HG03139 (cell line): ENCODE measurements around the gene ADAMTS7.
"Not testable (repeated sequence)": the region's sequence is repeated elsewhere in the genome, so short reads cannot be mapped to it uniquely, and the experiment has no call there.

ENCODE experiments used
- ATAC-seq: cut with Tn5 transposase; IDR thresholded peaks from one replicate; pipeline ENCODE4 v1.9.1; 2021; ENCODE audit not compliant: unreplicated experiment

Gene ADAMTS7

DNA sequence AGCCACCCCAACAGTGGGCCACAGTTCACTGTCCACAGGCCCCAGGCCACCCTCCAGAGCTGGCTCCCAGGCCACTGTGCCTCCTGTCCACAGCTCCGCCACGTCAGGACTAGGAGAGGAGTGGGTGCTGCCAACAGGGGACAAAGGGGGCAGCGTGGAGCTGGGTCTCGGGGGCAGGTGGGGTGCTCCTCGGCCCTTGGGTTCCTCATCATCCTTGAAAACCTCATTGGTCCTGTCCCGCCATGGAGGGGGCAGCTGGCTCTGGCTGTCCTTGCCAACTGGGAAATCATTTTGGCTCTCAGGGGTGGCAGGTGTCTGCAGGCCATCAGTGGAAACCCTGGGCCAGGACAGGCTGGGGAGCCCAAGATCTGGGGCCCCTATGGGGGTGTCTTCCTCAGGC is 45.2 kb downstream of the ADAMTS7 start:
- no peak for ATAC-seq

DNA sequence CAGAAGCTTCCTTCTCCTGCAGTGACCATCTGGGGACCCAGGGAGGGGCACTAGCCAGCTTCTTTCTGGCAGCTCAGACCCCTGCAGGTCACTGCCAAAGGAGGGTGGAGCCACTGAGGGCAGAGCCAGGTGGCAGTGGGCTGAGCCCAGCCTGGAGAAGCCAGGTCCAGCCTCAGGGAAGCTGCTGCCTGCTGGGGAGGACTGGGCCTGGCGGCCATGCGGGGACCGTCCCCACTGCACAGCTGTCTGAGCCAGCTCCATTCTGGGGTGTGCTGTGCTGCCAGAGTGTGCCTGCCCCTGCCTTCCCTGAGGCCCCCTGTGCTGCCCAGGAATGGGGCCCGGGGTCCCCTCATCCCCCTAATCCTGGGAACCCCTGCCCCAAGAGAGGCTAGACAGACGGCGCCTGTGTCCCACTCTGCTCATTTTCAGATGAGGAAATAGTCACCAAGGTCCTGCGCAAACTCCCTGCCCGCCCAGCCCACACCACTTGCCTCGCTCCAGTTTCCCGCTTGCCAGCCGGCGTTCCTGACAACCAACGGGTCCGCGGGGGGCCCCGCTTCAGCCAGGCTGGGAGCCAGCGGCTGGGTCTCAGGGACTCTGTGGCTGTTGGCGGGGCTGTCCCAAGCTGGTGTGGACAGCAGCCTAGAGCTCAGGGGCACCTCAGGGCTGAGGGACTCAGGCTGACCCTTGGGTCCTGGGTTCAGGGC is 46.0 kb downstream of the ADAMTS7 start:
- ATAC-seq, result not testable (repeated sequence)

DNA sequence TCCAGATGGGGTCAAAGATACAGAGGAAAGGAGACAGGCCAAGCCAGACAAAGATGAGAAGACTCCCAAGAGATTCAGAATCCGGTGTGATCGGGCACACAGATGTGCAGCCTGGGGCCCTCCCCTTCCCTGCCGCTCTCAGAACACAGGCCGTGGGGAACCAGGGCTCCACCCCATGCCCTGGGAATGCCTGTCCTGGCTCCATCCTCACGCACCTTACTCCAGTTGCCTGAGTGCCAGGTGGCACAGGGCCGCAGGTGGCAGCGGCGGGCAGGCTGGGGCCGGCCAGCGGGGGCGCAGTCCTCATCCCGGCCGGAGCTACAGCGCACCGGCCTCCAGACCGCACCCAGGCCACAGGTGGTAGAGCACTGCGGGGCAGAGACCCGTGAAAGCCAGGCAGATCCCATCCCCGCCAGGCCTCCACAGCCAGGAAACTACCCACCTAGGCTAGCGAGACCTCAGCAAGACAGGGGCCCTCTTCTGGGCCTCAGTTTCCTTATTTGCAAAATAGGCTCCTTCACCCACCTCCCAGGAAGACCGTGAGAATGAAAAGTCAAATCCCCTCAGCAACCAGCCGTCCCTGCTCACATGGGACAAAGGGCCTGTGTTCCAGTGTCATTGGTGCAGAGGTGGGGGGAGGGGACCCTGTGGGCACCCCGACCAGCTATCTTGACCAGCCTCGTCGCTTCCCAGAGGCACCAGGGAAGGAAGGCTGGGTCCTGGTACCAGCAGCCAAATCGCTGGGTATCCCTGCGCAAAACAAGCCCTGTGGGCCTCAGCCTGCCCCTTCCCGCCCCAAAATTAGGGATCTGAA is 46.7 kb downstream of the ADAMTS7 start:
- not testable (repeated sequence) for ATAC-seq

DNA sequence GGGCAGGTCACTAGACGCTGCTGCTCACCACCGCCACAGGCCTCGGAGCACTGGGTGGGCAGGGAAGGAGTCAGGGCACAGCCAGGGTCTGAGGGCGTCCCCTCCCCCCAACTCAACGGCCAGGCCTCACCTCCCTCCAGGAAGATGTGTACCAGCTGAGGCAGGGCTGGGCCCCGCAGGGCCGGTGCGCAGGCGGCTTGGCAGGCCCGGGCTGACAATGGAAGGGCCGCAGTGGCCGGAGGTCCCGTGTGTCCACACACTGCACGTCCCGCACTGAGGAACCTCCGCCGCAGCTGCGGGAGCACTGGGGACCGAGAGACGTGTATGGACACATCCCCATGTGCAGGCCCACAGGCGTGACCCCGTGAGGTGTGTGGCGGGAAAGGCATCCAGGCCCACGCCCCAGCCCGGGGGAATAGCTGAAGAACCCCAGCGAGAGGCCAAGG is 47.4 kb downstream of the ADAMTS7 start:
- ATAC-seq, result no peak

DNA sequence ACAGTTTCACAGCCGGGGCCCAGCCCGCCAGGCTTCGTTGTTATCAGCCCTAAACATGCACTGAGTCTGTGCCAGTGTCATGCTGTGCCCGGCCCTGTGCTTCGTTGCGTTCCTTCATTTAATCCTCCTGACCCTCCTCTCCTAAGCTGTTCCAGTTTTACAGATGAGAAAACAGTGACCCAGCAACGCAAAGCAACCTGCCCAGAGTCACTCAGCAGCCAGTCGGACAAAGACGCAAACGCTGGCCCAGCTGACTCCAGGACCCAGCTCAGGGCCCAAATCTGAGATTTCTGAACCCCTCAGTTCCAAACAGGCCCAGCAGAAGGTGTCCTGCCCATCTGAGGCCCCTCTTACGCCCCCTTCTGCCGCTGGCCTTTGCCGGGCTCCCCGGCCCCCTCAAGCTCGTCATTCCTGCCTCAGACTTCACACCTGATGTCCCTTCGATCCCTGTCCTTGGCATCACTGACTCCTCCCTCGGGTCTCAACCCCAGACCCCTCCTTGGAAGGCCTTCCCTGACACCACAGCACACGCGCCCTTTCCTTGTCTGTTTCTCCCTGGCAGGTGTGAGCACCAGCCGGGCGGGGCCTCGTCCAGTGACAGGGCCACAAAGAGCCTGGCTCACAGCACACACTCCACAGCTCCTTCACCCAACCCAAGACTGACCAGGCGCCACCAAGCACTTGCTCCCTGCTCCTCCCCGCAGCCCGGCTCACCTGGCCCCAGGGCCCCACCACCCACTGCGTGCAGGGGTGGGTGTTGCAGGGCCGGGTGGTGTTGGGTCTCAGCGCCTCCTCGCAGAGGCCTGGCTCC is 48.1 kb downstream of the ADAMTS7 start:
- ATAC-seq, result no peak

DNA sequence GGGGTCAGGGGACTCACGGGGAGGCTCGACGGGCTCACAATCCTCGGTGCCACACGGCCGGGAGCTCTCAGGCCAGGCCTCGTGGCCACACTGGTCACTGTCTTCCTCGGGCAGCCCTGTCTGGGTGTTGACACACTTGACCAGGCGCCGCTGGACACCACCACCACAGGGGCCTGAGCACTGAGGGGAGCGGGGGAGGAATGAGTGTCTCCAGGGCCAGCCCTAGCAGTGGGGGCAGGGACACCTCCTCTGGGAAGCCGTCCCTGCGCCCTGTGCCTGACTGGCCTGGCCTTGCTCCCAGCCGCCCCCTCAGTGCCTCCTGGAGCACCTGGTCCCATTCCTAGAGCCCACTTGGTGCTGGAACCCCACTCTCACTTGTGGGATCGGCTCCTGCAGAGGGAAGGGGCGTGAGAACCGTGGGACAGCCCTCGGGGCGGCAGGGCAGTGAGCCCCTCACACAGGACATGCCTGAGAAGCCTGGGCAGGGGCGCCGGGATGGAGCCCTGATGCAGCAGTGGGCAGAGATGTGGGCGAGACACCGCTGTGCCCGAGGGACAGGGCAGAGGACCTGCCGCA is 48.8 kb downstream of the ADAMTS7 start:
- ATAC-seq, result not testable (repeated sequence)

DNA sequence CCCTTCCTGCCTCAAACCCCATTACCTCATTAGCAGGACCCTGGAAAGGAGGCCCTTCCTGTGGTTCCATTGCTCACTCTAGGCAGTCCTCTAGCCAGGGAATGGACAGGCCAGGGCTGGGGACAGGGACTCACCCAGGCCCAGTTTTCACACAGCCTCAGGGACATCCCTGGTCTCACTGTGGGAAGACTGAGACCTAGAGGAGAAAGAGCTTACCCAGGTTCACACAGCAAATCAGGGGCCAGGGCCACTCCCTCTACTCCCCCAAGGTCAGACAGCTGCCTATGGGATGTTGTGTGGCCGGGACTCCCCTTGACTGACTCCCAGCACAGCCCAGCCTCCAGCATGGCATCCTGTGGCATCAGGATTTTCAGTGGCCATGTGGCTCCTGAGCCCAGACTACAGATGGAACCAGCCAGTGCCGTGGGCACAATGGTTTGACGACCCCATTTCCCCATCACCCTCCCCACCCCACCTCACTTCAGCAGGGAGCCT is 49.3 kb downstream of the ADAMTS7 start:
- no peak for ATAC-seq

DNA sequence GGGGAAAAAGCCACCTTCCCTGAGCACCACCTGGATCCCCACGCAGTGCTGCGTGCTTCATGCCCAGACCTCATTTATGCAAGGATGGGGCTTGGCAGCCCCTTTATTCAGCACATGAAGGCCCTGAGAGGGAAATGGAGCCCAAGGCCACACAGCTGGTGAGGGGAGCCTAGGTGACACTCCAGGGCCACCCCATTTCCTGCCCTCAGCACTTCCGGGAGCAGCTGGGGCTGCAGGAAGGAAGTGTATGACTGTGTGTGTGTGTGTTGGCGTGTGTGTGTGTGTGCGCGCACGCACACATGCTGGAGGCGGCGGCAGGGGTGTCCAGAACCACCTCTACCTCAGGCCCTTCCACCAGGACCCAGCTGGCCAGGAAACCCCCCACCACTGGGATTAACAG is 49.8 kb downstream of the ADAMTS7 start:
- peak; percentile 34 for ATAC-seq

DNA sequence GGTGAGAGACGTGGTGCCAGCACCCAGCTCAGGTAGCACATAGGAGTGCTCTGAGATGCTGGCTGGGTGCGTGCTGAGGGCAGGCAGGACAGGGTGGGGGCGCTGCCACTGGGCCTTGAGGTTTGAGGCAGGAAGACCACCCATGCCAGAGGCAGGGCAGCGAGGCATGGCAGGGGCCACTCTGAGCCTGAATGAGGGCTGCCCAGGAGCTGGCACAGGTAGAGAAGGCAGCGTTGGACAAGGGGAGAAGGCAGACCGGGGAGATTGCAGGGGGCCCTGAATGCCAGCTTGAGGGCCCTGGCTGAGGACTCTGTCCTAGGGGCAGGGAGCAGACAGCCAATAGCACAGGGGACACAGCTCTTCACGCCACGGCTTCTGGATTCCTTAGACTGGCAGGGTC is 50.2 kb downstream of the ADAMTS7 start:
- no peak for ATAC-seq

DNA sequence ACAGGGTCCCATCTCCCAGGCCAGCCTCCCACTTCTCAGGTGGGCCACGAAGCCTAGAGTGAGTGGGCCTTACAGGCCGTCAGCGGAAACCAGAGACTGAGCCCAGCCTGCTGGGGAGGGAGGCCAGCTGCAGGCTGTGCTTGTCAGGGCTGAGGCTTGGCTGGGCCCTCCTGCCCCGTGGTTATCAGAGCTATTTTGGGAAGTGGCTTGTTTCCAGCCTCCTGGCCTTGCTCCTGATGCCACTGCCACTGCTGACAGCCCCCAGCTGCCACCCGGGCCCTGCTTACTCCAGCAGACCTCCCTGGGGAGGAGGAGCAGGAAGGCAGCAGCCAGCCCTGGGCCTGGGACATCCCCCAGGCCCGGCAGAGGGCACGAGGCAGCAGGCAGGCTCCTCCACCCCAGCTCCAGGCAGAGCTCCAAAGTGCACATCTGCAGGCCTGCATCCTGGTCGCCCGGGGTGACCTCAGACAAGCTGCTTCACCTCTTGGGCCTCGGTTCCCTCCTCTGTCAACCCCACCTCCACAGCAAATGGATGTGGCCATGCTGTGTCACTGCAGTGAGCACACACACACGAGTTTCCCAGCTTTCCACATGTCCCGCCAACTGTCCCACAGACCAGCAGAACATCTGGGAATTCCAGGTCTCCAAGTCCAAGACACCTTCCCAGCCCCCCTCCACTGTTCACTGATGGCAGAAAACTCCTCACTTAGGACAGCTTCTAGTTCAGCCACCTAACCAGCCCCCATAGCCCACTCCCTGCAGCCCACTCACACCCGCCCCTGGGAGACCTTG is 51.0 kb downstream of the ADAMTS7 start:
- not testable (repeated sequence) for ATAC-seq

DNA sequence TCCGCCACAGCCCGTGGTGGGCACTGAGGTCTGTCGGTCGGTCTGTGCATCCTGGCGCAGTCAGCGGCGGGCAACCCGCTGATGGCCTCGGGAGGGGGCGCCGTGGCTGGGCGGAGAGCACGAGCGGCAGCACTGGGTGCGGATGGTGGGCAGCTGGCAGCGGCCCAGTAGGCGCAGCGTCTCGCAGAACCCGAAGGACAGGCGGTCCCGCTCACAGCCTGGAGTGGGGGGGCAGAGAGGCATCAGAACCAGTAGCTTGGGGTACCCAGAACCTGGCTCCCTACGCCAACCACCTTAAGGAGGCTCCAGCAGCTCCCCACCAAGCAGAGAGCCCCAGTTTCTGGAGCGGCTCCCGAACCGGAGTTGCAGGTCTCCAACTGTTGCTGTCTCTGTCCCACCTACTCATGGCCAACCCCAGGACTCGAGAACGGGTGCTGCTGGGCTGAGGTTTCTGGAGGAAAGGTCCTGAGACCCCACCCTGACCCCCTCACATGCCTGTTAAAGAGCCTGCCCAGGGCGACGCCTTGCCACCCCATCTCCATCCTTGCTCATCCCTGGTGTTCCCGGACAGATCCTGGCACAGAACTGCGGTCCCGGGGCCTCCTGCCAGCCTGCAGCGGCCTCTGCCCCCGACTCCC is 51.8 kb downstream of the ADAMTS7 start:
- ATAC-seq, result not testable (repeated sequence)

DNA sequence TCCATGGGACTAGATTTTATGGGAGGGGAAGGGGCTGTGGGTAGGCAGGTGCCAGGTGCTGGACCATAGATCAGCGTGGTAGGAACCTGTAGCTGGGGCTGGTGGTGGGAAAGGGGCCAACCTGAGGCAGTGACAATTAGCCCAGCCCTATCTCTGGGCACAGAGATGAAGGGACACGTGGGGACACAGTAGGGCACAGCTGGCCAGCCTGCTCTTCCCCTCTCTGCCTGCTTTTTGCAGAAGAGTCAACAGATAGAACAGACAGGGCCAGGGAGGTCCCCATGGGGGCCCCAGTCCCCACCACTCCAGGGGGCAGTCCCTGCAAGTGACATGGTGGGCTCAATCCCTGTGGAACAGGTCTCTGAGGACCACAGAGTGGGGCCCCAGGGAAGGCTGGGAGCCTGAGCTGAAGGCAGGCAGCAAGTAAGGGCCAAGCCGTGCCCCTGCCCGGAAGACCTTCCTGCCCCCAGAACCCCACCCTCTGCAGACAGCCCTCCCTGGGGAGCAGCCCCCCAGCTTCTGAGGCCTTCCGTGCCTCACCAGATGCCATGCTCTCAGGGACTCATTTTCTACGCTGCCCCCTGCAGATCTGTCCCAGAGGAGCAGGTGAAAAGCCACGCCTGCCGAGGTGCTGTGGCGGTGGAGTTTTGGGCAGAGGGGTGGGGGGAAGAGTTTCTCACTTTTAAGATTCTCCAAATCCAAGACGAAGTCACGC is 52.6 kb downstream of the ADAMTS7 start:
- ATAC-seq, result not testable (repeated sequence)

DNA sequence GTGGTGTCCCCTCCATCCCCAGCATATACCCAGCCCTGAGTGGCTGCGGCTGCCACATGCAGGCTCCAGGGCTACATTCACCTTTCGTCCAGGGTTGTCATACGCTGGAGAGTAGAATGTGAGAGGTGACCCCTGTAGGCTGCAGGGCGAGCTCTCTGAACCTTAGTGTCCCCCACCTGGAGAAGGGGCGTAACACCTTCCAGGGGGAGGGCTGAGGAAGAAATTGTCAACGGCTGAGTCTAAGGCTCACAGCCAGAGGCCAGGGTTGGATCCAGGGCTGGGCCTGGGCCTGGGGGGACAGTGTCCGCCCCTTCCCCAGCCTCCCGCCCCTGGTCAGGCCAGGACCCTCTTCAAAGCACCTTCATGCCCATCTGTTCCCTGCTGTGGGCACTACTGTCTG is 53.2 kb downstream of the ADAMTS7 start:
- ATAC-seq, result not testable (repeated sequence)

DNA sequence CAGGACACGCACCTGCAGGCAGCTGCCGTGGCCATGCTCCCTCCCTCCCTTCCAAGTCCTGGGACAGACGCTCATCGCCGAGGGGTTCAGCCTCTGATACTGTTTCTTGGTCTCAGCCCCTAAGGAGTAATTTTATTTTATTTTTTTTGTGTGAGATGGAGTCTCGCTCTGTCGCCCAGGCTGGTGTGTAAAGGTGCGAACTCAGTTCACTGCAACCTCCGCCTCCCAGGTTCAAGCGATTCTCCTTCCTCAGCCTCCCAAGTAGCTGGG is 53.7 kb downstream of the ADAMTS7 start:
- no peak for ATAC-seq

DNA sequence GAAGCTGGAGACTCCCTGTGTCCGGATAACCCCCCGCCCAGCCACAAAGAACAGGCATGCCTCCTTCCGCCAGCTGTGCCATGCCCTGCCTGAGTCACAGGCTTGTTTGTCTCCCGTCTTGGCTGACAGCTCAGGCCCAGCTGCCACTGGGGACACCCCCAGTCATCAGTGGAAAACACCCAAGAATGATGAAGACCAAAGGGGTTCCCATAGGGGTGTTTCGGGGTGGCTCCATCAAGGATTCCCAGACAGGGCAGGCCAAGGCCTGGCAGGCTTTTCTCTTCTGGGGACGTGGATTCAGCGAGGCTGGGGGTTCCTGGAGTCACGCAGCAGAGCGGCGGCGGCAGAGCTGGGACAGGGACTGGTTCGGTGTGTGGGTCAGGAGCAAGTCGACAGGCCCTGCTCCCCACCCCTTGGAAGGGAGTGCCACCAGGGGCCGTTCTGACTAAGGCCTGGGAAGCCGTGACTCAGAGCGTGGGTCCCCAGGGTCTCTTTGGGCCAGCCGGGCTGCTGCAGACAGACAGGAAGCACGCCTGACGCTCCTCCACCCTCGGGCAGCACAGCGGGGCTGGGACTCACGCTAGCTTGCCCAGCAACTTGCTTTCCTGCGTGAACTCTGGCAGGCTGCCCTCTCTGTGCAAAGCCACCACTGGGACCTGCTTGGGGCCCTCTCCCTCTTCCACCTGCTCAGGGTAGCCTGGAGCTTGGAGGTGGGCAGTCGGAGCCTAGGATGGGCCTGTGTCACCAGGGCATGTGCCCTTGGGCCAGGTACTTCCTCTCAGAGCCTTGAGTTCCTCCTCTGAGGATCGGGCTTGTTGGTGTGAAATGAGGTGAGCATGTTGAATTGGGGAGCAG is 54.3 kb downstream of the ADAMTS7 start:
- peak; percentile 47 for ATAC-seq

DNA sequence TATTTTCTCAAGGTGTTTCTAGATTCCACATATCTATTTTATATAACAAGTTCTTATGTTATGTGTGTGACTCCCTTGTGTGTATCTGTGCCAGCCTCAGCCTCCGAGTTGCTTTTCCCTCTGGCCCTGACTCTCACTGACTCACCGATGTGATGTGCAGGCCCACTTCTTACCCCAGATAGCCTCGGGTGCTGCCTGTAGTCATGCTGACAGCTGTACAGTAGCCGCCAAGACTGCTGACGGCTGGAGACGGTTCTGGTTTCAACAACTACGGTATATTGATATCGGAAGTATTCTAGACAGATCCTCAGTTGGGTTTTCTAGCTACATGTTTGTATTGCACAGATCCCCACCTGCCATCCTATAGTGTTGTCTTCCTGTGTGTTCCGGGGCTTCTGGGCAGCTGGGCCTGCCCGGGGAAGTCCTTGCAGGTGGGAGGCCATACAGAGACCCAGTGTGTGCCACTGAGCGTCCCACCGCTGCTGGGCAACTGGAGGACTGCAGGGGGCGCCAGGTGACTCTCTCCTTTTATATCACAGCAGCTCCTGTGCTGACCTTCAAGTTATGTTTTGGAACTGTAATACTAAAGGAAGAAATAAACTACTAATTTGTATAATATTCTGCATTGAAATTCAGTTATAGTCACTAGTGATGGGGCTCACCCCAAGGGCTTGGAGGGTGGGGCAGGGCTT is 55.2 kb downstream of the ADAMTS7 start:
- not testable (repeated sequence) for ATAC-seq

DNA sequence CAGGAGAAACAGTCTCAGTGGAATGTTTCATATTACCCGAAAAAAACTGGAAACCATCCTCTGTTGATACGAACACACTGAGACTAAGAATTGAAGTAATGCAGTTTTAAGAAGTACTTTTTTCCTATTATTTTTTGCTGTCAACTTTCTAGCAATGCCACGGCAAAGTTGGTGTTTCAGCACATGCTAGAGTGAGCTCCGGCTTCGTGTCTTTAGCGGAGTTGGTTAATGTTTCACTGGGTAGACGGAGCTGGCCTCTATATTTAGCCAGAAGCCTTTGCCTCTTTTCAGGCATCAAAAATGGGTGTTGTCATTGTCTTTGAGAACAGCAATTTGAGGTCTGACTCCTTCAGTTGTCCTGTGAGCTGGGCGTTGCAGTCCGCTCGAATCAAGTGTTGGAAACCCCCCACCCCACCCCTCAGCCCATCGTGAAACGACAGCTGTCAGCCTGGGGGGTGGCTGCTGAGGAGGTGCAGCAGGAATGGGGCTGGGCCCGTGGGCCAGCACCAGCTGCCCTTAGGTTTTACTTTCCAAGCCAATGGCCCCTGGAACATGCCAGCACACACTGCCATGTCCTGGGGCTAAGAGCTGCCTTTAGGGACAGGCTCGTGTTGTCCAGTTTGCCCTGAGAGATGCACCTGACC is 56.5 kb downstream of the ADAMTS7 start:
- ATAC-seq, result not testable (repeated sequence)
